C4-2B (cell line): ENCODE data around the gene PML.

Experiments used
- ZFX ChIP-seq: fragments of 450-650 bp; IDR thresholded peaks from 2 replicates; pipeline ENCODE4 v1.6.1; 2017
- TF ChIP-seq, protein P1 (sequence below): fragments of 450-650 bp; conservative IDR thresholded peaks from 2 replicates; pipeline ENCODE4 v1.5.1; 2017; ENCODE audit warnings: mild to moderate bottlenecking

GRCh38 chr15:74022706-74023470 is 28.4 kb downstream of the PML start:
- TF ChIP-seq, protein P1, sequence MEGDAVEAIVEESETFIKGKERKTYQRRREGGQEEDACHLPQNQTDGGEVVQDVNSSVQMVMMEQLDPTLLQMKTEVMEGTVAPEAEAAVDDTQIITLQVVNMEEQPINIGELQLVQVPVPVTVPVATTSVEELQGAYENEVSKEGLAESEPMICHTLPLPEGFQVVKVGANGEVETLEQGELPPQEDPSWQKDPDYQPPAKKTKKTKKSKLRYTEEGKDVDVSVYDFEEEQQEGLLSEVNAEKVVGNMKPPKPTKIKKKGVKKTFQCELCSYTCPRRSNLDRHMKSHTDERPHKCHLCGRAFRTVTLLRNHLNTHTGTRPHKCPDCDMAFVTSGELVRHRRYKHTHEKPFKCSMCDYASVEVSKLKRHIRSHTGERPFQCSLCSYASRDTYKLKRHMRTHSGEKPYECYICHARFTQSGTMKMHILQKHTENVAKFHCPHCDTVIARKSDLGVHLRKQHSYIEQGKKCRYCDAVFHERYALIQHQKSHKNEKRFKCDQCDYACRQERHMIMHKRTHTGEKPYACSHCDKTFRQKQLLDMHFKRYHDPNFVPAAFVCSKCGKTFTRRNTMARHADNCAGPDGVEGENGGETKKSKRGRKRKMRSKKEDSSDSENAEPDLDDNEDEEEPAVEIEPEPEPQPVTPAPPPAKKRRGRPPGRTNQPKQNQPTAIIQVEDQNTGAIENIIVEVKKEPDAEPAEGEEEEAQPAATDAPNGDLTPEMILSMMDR: no peak
- TF ChIP-seq ZFX: no peak
